Keratinocyte (primary cell): ENCODE data around the gene TSPAN2. TPM values are rescaled to one million over a fixed set of nuclear protein-coding genes. Genes with fewer than 3 reads are reported as not detected.

ENCODE experiments used
- DNase-seq: peaks from one replicate; pipeline ENCODE4 v3.0.0-alpha.2; 2011; ENCODE audit warnings: low read depth, missing footprints, low spot score
- FAIRE-seq: peaks from 2 replicates; lab custom pipeline; 2011; peaks lifted over from hg19 to GRCh38; lab: Jason Lieb, UNC
- H2AFZ ChIP-seq: 2 replicates; pipeline ENCODE4 v1.6.0; 2012; ENCODE audit warnings: low read length, control low read depth, inconsistent platforms; ENCODE audit not compliant: control insufficient read depth
- H3K27ac ChIP-seq: 2 replicates; pipeline ENCODE4 v1.5.1; 2011; ENCODE audit warnings: low read length; ENCODE audit not compliant: control insufficient read depth, insufficient read depth
- H3K27me3 ChIP-seq: 3 replicates; pipeline ENCODE4 v1.6.0; 2011; ENCODE audit warnings: low read length; ENCODE audit not compliant: control insufficient read depth, insufficient read depth; ENCODE audit errors: extremely low read depth
- H3K36me3 ChIP-seq, 2 experiments: 2 replicates in 1 of 2; 3 replicates in 1 of 2; pipeline ENCODE4 v1.5.1; 2011; ENCODE audit warnings: low read length in 2 of 2, mild to moderate bottlenecking in 1 of 2; ENCODE audit not compliant: control insufficient read depth in 2 of 2, insufficient read depth in 2 of 2; ENCODE audit errors: extremely low read depth in 1 of 2
- H3K4me1 ChIP-seq: 3 replicates; pipeline ENCODE4 v1.5.1; 2011; ENCODE audit warnings: low read length; ENCODE audit not compliant: control insufficient read depth, insufficient read depth; ENCODE audit errors: extremely low read depth
- H3K4me2 ChIP-seq: 3 replicates; pipeline ENCODE4 v1.6.0; 2011; ENCODE audit warnings: low read depth, low read length; ENCODE audit not compliant: control insufficient read depth, insufficient read depth; ENCODE audit errors: extremely low read depth
- H3K4me3 ChIP-seq, 3 experiments: fragments of 200-600 bp in 1 of 3; sonication (generic) in 1 of 3; 2 replicates in 2 of 3; 3 replicates in 1 of 3; pipeline ENCODE4 v1.5.1; 2011 to 2016; ENCODE audit warnings: low read length in 3 of 3, mild to moderate bottlenecking in 3 of 3, control low read depth in 2 of 3, inconsistent platforms in 1 of 3, low read depth in 1 of 3, mixed read lengths in 1 of 3, mixed run types in 1 of 3, moderate library complexity in 1 of 3; ENCODE audit not compliant: control insufficient read depth in 2 of 3, insufficient read depth in 2 of 3; ENCODE audit errors: extremely low read depth in 1 of 3
- H3K79me2 ChIP-seq: 2 replicates; pipeline ENCODE4 v1.6.0; 2012; ENCODE audit warnings: low read length; ENCODE audit not compliant: control insufficient read depth, insufficient read depth
- H3K9ac ChIP-seq: 3 replicates; pipeline ENCODE4 v1.6.0; 2011; ENCODE audit warnings: low read length; ENCODE audit not compliant: control insufficient read depth, insufficient read depth; ENCODE audit errors: extremely low read depth
- H3K9me1 ChIP-seq: 3 replicates; pipeline ENCODE4 v1.6.0; 2011; ENCODE audit warnings: low read length; ENCODE audit not compliant: control insufficient read depth, insufficient read depth; ENCODE audit errors: extremely low read depth
- H3K9me3 ChIP-seq: 2 replicates; pipeline ENCODE4 v1.5.1; 2012; ENCODE audit warnings: low read depth, low read length; ENCODE audit not compliant: control insufficient read depth
- H4K20me1 ChIP-seq: 3 replicates; pipeline ENCODE4 v1.6.0; 2011; ENCODE audit warnings: low read length; ENCODE audit not compliant: control insufficient read depth, insufficient read depth; ENCODE audit errors: extremely low read depth
- CTCF ChIP-seq, 3 experiments: IDR thresholded peaks in 1 of 3; conservative IDR thresholded peaks in 1 of 3; optimal IDR thresholded peaks in 1 of 3; 2 replicates in 2 of 3; 3 replicates in 1 of 3; pipeline versions ENCODE3 to v1.5.1; 2011; ENCODE audit warnings: low read length in 3 of 3, mild to moderate bottlenecking in 3 of 3, moderate library complexity in 2 of 3, control low read depth in 1 of 3, inconsistent platforms in 1 of 3; ENCODE audit not compliant: insufficient read depth in 2 of 3; ENCODE audit errors: extremely low read depth in 1 of 3
- EZH2 ChIP-seq: IDR thresholded peaks from one replicate; pipeline ENCODE4 v1.6.1; 2012; ENCODE audit warnings: inconsistent platforms, mild to moderate bottlenecking, low read length, moderate library complexity
- dilution Hi-C: fragments of 300-500 bp; cut with MboI; formaldehyde crosslinking; loops from one replicate; pipeline ENCODE4 v1.7.0; 2020; ENCODE audit warnings: low sequenced_read_pairs; ENCODE audit not compliant: extremely low pct_ligation_motif_present
- polyA plus RNA-seq, 5 experiments: library from polyadenylated mRNA; depleted of rRNA in 3 of 5; stranded (reverse) in 3 of 5; stranded (forward) in 1 of 5; unstranded in 1 of 5; fragments of >200 nt; gene quantifications; 1 replicate in 1 of 5; 2 replicates in 3 of 5; 3 replicates in 1 of 5; pipeline versions ENCODE4 v1.2.1 to v1.2.3, GENCODE V29; 2011 to 2012; ENCODE audit warnings: missing spikeins in 2 of 5, low read depth in 1 of 5, low replicate concordance in 1 of 5

TSPAN2 gene
- polyA plus RNA-seq, 1 donor (not counting 4 experiments of a cell fraction or from before 2014, with no cell fraction given), result 0.37 TPM

GRCh38 chr1:115041654-115042053, 47.6 kb downstream of the TSPAN2 start:
- Histone ChIP-seq H3K9me1 (no peaks in the 10 kb centered on the region), H3K9me3 (no peaks in the 10 kb centered on the region), H3K27me3 (no peaks in the 10 kb centered on the region), H3K79me2 (no peaks in the 10 kb centered on the region), H3K4me3 (no peak overlapping the region), H4K20me1 (no peaks in the 10 kb centered on the region), H3K36me3 (no peaks in the 10 kb centered on the region), H3K9ac (no peak overlapping the region), H3K4me2 (no peak overlapping the region), H2AFZ (no peak overlapping the region), H3K4me1 (no peaks in the 10 kb centered on the region), H3K27ac (no peak overlapping the region)
- no peak for TF ChIP-seq EZH2
- peak; percentile 52 to 72 (median 69) for TF ChIP-seq CTCF (optimal IDR thresholded peaks at IDR 0.05 in 1 of 3, IDR thresholded peaks at IDR 0.05 in 1 of 3, conservative IDR thresholded peaks at IDR 0.05 in 1 of 3; ENCODE audit: extremely low read depth in 1 of 3, insufficient read depth in 2 of 3, low read length in 3 of 3)
- dilution Hi-C loops, result no loop called here
- FAIRE-seq (peak; percentile 59), DNase-seq (no peak)

GRCh38 chr1:115040501-115040900, 48.8 kb downstream of the TSPAN2 start:
- H3K9ac ChIP-seq, result no peak overlapping the region
- H3K9me1 ChIP-seq, result no peaks in the 10 kb centered on the region
- H2AFZ ChIP-seq, result no peak overlapping the region
- FAIRE-seq, result no peak
- no peaks in the 10 kb centered on the region for H4K20me1 ChIP-seq
- no peak overlapping the region for H3K27ac ChIP-seq
- H3K9me3 ChIP-seq, result no peaks in the 10 kb centered on the region
- TF ChIP-seq EZH2, result no peak
- TF ChIP-seq CTCF (optimal IDR thresholded peaks at IDR 0.05 in 1 of 3, IDR thresholded peaks at IDR 0.05 in 1 of 3, conservative IDR thresholded peaks at IDR 0.05 in 1 of 3; ENCODE audit: extremely low read depth in 1 of 3, insufficient read depth in 2 of 3, low read length in 3 of 3), result peak; percentile 23 to 46 (median 26)
- H3K4me1 ChIP-seq, result no peaks in the 10 kb centered on the region
- no peak overlapping the region for H3K4me3 ChIP-seq
- no peak for DNase-seq
- no peaks in the 10 kb centered on the region for H3K79me2 ChIP-seq
- dilution Hi-C loops, result no loop called here
- no peak overlapping the region for H3K4me2 ChIP-seq
- no peaks in the 10 kb centered on the region for H3K36me3 ChIP-seq
- no peaks in the 10 kb centered on the region for H3K27me3 ChIP-seq
